Measurements from ENCODE around the gene FBLN2.

- TF ChIP-seq YY1 (IDR thresholded peaks at IDR 0.05; ENCODE audit: low read depth) (no peak), RAD21 (IDR thresholded peaks at IDR 0.05; ENCODE audit: low read depth) (no peak), EP300 (IDR thresholded peaks at IDR 0.05; ENCODE audit: borderline replicate concordance) (no peak), TEAD4 (IDR thresholded peaks at IDR 0.05) (no peak), EGR1 (IDR thresholded peaks at IDR 0.05) (no peak), TCF12 (IDR thresholded peaks at IDR 0.05; ENCODE audit: low read depth) (no peak), REST (IDR thresholded peaks at IDR 0.05; ENCODE audit: low read depth) (no peak), CEBPB (IDR thresholded peaks at IDR 0.05) (no peak)
- TF ChIP-seq, protein P1, sequence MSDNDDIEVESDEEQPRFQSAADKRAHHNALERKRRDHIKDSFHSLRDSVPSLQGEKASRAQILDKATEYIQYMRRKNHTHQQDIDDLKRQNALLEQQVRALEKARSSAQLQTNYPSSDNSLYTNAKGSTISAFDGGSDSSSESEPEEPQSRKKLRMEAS (IDR thresholded peaks at IDR 0.05), result no peak
Observed at GRCh38 chr3:13611221-13611620, 62.3 kb downstream of the FBLN2 start.
